ENCODE results near the gene SLC52A1.

DNA sequence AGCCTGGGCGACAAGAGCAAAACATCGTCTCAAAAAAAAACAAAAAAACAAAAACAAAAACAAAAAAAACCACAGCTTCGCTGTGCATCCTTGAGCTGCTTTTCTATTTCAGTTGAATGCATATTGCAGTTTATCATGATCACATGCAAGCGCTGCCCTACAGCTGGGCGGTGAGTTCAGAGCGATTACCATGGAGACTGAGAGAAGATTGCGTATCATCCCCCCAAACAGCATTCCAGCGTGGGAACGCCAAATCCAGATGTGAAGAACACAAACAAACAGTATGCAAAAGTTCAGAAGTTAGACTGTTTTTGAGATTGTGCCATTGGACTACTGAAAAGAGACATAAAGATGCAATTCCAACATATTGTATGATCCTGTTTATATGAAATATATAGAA, 15.1 kb upstream of the SLC52A1 start:
- TF ChIP-seq, protein P1, sequence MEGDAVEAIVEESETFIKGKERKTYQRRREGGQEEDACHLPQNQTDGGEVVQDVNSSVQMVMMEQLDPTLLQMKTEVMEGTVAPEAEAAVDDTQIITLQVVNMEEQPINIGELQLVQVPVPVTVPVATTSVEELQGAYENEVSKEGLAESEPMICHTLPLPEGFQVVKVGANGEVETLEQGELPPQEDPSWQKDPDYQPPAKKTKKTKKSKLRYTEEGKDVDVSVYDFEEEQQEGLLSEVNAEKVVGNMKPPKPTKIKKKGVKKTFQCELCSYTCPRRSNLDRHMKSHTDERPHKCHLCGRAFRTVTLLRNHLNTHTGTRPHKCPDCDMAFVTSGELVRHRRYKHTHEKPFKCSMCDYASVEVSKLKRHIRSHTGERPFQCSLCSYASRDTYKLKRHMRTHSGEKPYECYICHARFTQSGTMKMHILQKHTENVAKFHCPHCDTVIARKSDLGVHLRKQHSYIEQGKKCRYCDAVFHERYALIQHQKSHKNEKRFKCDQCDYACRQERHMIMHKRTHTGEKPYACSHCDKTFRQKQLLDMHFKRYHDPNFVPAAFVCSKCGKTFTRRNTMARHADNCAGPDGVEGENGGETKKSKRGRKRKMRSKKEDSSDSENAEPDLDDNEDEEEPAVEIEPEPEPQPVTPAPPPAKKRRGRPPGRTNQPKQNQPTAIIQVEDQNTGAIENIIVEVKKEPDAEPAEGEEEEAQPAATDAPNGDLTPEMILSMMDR (IDR thresholded peaks at IDR 0.05; ENCODE audit: low read depth, low read length, poor library complexity, severe bottlenecking), result no peak
- TF ChIP-seq EZH2phosphoT487 (IDR thresholded peaks at IDR 0.05; ENCODE audit: borderline replicate concordance, low read length), result no peak
